Measurements from ENCODE around the gene NUDT17. TPM values are rescaled to one million over a fixed set of nuclear protein-coding genes. Genes with fewer than 3 reads are reported as not detected.
A peak's percentile ranks its signal among the peaks of the same experiment; 100 is the strongest.

NUDT17 gene
- total and polyA plus RNA-seq, 2 of the 4 experiments (the other 2 are of a cell fraction): 2.3 to 2.8 TPM

DNA sequence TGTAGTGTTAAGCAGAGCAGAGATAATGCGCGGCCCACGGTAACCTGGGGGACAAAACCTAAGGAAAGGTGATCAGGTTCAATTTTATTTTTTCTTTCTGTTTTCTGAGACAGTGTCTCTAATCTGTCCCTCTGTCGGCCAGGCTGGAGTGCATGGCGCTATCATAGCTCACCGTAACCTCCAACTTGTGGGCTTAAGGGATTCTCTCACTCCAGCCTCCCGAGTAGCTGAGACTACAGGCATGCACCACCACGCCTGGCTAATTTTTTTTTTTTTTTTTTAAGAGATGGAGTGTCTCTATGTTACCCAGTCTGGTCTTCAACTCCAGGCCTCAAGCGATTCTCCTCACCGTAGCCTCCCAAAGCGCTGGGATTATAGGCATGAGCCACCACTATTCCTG is 41.0 kb downstream of the NUDT17 start:
- H3K27ac ChIP-seq (ENCODE audit: insufficient read depth, low read length): no peak overlapping the region
- no peak overlapping the region for H2AK5ac ChIP-seq (ENCODE audit: low read depth, low read length)
- peak overlapping the region; percentile 70 for H3K4me2 ChIP-seq (ENCODE audit: low read depth, low read length)
- peak overlapping the region; percentile 71 for H3K4me3 ChIP-seq (ENCODE audit: insufficient read depth, low read depth, low read length)
- dilution Hi-C loops (cut with HindIII; ENCODE audit: low sequenced_read_pairs, unreplicated experiment) (no loop called here), in situ Hi-C loops (cut with MboI; ENCODE audit: low sequenced_read_pairs) (no loop called here), intact Hi-C loops (cut with micrococcal nuclease) (no loop called here)
- no peak overlapping the region for H2BK120ac ChIP-seq (ENCODE audit: low read depth, low read length)
- no peak for TF ChIP-seq FOS (IDR thresholded peaks at IDR 0.05; ENCODE audit: low read depth, low read length)
- no peak for TF ChIP-seq RFX5 (IDR thresholded peaks at IDR 0.05; ENCODE audit: low read depth, low read length)
- no peak for TF ChIP-seq BHLHE40 (IDR thresholded peaks at IDR 0.05; ENCODE audit: low read depth, low read length)
- no peak for TF ChIP-seq MXI1 (IDR thresholded peaks at IDR 0.05; ENCODE audit: borderline replicate concordance, low read depth, low read length)
- TF ChIP-seq, protein P1, sequence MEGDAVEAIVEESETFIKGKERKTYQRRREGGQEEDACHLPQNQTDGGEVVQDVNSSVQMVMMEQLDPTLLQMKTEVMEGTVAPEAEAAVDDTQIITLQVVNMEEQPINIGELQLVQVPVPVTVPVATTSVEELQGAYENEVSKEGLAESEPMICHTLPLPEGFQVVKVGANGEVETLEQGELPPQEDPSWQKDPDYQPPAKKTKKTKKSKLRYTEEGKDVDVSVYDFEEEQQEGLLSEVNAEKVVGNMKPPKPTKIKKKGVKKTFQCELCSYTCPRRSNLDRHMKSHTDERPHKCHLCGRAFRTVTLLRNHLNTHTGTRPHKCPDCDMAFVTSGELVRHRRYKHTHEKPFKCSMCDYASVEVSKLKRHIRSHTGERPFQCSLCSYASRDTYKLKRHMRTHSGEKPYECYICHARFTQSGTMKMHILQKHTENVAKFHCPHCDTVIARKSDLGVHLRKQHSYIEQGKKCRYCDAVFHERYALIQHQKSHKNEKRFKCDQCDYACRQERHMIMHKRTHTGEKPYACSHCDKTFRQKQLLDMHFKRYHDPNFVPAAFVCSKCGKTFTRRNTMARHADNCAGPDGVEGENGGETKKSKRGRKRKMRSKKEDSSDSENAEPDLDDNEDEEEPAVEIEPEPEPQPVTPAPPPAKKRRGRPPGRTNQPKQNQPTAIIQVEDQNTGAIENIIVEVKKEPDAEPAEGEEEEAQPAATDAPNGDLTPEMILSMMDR (conservative IDR thresholded peaks at IDR 0.05; ENCODE audit: low read depth, low read length): no peak
- no peak for TF ChIP-seq RAD21 (IDR thresholded peaks at IDR 0.05; ENCODE audit: low read length)
- TF ChIP-seq MAFK (IDR thresholded peaks at IDR 0.05; ENCODE audit: low read depth, low read length): no peak
- no peak for TF ChIP-seq CHD1 (IDR thresholded peaks at IDR 0.05; ENCODE audit: low read depth, low read length)
- TF ChIP-seq, protein P2, sequence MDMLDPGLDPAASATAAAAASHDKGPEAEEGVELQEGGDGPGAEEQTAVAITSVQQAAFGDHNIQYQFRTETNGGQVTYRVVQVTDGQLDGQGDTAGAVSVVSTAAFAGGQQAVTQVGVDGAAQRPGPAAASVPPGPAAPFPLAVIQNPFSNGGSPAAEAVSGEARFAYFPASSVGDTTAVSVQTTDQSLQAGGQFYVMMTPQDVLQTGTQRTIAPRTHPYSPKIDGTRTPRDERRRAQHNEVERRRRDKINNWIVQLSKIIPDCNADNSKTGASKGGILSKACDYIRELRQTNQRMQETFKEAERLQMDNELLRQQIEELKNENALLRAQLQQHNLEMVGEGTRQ (IDR thresholded peaks at IDR 0.05; ENCODE audit: low read depth, low read length): no peak
- no peak for TF ChIP-seq NFE2L2 (IDR thresholded peaks at IDR 0.05; ENCODE audit: low read depth, low read length)
- TF ChIP-seq CEBPB (IDR thresholded peaks at IDR 0.05; ENCODE audit: low read depth, low read length): no peak
- TF ChIP-seq RCOR1 (IDR thresholded peaks at IDR 0.05; ENCODE audit: insufficient replicate concordance, low read length): no peak
- TF ChIP-seq, protein P3, sequence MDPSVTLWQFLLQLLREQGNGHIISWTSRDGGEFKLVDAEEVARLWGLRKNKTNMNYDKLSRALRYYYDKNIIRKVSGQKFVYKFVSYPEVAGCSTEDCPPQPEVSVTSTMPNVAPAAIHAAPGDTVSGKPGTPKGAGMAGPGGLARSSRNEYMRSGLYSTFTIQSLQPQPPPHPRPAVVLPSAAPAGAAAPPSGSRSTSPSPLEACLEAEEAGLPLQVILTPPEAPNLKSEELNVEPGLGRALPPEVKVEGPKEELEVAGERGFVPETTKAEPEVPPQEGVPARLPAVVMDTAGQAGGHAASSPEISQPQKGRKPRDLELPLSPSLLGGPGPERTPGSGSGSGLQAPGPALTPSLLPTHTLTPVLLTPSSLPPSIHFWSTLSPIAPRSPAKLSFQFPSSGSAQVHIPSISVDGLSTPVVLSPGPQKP (IDR thresholded peaks at IDR 0.05; ENCODE audit: borderline replicate concordance, low read depth, low read length): no peak
- no peak for TF ChIP-seq POLR2A (IDR thresholded peaks at IDR 0.05; ENCODE audit: low read depth, low read length)
- H3K36me3 ChIP-seq (ENCODE audit: control insufficient read depth, insufficient read depth, low read length): no peaks in the 10 kb centered on the region
- H2AK9ac ChIP-seq (replicated peaks; ENCODE audit: low read depth, low read length, poor library complexity): no peak overlapping the region
- no peak overlapping the region for H2BK5ac ChIP-seq (ENCODE audit: low read depth, low read length, poor library complexity, severe bottlenecking)
- no peak overlapping the region for H2BK20ac ChIP-seq (ENCODE audit: low read depth, low read length)
- ChIA-PET POLR2A (ENCODE audit: unreplicated experiment) (no interaction called here), CTCF (no interaction called here)
- H4K8ac ChIP-seq (ENCODE audit: low read depth in 2 of 2, low read length in 2 of 2): no peak overlapping the region
- no peak overlapping the region for H3K9ac ChIP-seq (ENCODE audit: low read depth, low read length)
- no peaks in the 10 kb centered on the region for H3K9me3 ChIP-seq (ENCODE audit: control insufficient read depth, insufficient read depth, low read length)
- 40% methylated on average over 4 of the region's 11 CpGs; no CpG with 5 or more reads in 1 of the 2 experiments for WGBS, 2 experiments (ENCODE audit: extremely low coverage in 2 of 2, insufficient read length in 1 of 2)
- H3K4me1 ChIP-seq (ENCODE audit: control insufficient read depth, insufficient read depth, low read length): peaks cover 5% of the 10 kb centered on the region; the same call in 1 of the 2 replicates
- no peaks in the 10 kb centered on the region for H3K79me1 ChIP-seq (ENCODE audit: low read depth in 1 of 2, low read length in 2 of 2)
- H4K5ac ChIP-seq (ENCODE audit: low read depth, low read length): no peak overlapping the region
- peaks cover 3% of the 10 kb centered on the region; the same call in 1 of the 2 replicates for H3K27me3 ChIP-seq (ENCODE audit: control insufficient read depth, insufficient read depth, low read length)
- H3K9me1 ChIP-seq (ENCODE audit: insufficient read depth, low read length): 0 out of 2 replicates have a peak, but pooled peaks cover 3% of the 10 kb centered on the region
- H3K18ac ChIP-seq (ENCODE audit: low read depth, low read length): no peak overlapping the region
- no TSS peak for BruUV-seq (replicated peaks)
- no peak overlapping the region for H3K23ac ChIP-seq (ENCODE audit: low read depth, low read length)
- no peak overlapping the region for H3K4ac ChIP-seq (ENCODE audit: low read depth, low read length)
- DNase-seq (no peak), ATAC-seq (ENCODE audit: low read depth) (no peak)
- no peak overlapping the region for H3K14ac ChIP-seq (replicated peaks; ENCODE audit: low read depth, low read length)
- H3K56ac ChIP-seq (ENCODE audit: extremely low read depth, insufficient read depth, low read length): no peak overlapping the region
- no peaks in the 10 kb centered on the region for H4K20me1 ChIP-seq (ENCODE audit: insufficient read depth, low read length)
- H4K91ac ChIP-seq (ENCODE audit: insufficient read depth, low read depth, low read length): no peak overlapping the region
- no peak overlapping the region for H2AFZ ChIP-seq (replicated peaks; ENCODE audit: low read length, poor library complexity)
- no peak overlapping the region for H2BK15ac ChIP-seq (ENCODE audit: low read depth, low read length)
